ENCODE measurements around the gene TCEAL6. TPM values are rescaled to one million over a fixed set of nuclear protein-coding genes. Genes with fewer than 3 reads are reported as not detected.

The TCEAL6 gene
- total RNA-seq, result not detected in 2 replicates

DNA sequence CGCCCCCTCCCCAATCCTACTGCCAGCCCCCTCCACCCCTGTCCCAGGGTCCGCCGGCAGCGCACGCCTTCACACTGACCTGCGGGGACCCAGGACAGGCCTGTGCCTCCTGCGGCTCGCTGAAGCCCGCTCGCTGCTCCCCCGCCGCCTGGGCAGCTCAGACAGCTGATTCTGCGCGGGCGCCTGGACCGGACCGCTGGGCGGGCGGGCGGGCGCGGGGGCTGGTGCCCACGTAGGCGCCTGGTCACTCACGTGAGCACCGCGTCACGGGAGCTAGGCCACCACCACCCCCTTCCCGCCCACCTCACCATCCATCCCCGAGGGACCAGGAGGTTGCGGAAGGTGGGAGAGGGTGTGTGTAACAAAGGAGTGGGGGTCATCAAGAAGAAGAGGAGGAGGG, at the start of gene TCEAL6:
TCEAL6 (minus strand) TSS at position 208 of the 400 bp plus-strand sequence.

DNA sequence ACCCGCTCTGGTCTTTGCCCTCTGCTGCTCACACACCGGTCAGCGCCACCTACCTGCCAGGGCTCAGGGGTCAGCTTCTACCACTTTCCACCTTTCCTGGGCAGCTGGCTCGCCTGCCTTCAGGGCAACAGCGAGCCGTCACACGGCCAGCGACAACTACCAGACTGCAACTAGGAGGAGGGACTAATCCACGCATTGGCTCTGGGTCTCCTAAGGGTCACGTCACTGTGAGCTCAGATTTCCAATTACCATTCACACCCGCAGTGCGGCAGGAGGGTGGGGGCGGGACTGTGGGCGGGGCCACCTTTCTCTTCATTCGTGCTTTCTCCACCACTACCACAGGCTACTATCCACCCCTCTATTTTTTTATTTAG, 13.5 kb upstream of the TCEAL6 start, which contains the start of gene BEX5:
BEX5 (minus strand) TSS at position 172 of the 374 bp plus-strand sequence. CDS start 1,712 bp downstream, outside the sequence.

DNA sequence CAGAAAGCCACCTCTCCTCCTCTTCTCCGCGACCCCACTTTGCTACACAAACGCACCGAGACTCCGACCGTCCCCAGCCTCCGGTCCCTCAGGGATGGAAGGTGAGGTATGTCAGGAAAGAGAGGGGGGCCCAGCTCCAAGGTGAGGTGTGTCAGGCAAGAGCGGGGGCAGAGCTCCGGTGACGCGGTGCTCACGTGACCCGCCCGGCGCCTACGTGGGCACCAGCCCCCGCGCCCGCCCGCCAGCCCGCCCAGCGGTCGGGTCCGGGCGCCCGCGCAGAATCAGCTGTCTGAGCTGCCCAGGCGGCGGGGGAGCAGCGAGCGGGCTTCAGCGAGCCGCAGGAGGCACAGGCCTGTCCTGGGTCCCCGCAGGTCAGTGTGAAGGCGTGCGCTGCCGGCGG, 16.8 kb downstream of the TCEAL6 start, which contains the start of gene TCEAL2:
TCEAL2 (plus strand) TSS at position 244 of the 400 bp plus-strand sequence. CDS start 1,152 bp downstream, outside the sequence.

Other genes starting within 250 kb of the TCEAL6 start
- gene ZMAT1, start 210.5 kb downstream of the TCEAL6 start, total RNA-seq, result 0.97 and 1.5 TPM in 2 replicates
- gene TCEAL2, start 16.8 kb downstream of the TCEAL6 start, total RNA-seq, result not detected in 2 replicates
- gene BEX5, start 13.5 kb upstream of the TCEAL6 start, total RNA-seq, result 5.5 and 6.5 TPM in 2 replicates
- not detected in 2 replicates for gene TCP11X1, start 72.8 kb upstream of the TCEAL6 start, total RNA-seq
- gene NXF2, start 104.7 kb upstream of the TCEAL6 start, total RNA-seq, result not detected in 2 replicates